SW 1271 (cell line): ENCODE results near the gene DDOST.

Source experiments
- DNase-seq, 2 experiments: peaks; one replicate each; lab custom pipeline; 2025; lab: John Stamatoyannopoulos, UW

DDOST gene

GRCh38 chr1:20660363-20660762 lies 806 bp downstream of the DDOST start:
- no peak for DNase-seq

DNA sequence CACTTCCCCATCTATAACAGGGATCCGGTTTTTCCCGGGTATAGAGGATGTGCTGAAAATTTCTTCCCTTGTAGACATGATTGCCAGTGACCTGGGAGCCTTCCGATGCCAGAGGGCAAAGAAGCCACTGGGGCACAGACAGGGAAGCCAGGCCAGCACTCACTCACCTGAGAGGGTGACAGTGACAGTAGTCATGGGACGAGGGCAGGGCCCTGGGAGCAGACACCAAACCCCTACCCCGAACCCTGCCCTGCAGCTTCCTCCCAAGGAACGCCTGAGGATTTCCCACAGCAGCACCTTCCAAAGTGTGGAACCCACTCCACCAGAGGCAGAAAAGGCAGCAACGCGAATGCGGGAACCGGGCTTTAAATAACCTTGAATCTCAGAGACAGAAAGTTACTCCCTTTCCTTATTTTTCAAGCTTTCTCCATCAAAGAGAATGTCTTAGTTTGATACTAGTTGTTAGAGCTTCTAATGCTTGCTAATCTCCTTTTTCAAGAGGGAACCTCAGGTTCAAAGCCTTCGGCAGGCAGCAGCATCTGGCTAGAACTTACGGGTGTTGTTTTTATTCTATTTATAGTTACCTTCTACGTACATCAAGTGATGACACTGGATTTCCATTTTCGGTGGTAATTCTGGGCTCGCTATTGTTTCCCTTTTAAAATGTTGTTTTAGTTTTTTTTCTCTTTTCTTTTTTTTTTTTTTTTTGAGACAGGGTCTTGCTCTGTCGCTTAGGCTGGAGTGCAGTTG lies 2.8 kb downstream of the DDOST start:
- DNase-seq = no peak

- DNase-seq = no peak
Observed at GRCh38 chr1:20657024-20657423, 4.1 kb downstream of the DDOST start.

GRCh38 chr1:20654104-20654690 lies 7.0 kb downstream of the DDOST start:
- no peak for DNase-seq

GRCh38 chr1:20652300-20652699 lies 8.9 kb downstream of the DDOST start:
- no peak for DNase-seq

- DNase-seq = no peak
Observed at GRCh38 chr1:20648946-20649345, 12.2 kb downstream of the DDOST start.

- DNase-seq = no peak
Observed at GRCh38 chr1:20648438-20648837, 12.7 kb downstream of the DDOST start.

DNA sequence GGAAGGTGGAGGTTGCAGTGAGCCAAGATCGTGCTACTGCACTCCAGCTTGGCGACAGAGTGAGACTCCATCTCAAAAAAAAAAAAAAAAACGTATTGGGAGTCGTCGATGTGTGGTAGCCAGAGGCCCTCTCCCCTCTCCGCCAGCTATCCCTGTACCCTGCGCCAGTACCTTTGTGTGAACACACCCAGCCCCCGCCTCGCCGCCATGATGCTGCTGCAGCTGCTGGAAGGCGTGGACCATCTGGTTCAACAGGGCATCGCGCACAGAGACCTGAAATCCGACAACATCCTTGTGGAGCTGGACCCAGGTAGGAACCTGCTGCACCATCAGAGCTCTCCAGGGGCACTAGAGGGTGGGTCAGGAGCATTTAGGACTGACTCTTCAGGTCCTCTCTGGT lies 15.8 kb downstream of the DDOST start:
- DNase-seq = no peak

DNA sequence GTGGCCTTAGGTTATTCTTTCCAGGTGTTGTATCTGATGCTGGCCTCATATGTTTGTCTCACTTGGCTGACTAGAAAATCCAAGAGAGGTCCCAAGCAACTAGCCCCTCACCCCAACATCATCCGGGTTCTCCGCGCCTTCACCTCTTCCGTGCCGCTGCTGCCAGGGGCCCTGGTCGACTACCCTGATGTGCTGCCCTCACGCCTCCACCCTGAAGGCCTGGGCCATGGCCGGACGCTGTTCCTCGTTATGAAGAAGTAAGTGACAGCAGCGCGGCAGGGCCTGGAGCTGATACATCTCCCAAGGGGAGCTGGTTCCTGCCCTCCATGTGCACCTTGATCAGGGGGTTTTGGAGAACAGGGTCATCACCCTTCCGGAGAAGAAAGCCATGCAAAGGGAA lies 16.8 kb downstream of the DDOST start:
- DNase-seq = no peak

- no peak for DNase-seq
Observed at GRCh38 chr1:20643080-20643479, 18.1 kb downstream of the DDOST start.

GRCh38 chr1:20641975-20642374 lies 19.2 kb downstream of the DDOST start:
- DNase-seq = no peak

DNA sequence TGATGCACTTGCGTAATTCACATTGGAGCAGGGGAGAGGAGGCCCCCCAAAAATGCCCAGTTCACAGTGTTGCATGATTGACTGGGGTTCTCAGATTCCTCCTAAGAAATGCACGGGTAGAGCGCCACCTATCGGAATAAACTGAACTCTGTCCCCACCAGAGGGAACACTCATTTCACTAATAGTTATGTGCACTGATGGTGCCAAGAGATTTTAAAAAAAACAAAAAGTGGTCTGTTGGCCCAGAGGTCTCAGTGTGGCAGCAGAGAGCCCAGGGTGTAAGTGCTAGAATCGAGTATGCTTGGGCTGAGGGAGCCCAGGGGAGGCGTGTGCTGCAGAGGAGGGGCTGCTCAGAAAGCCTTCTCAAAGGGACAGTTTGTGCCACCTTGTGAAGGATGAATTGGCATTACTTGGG lies 21.0 kb downstream of the DDOST start:
- peak in 1 of 2 experiments; percentile 48 for DNase-seq

GRCh38 chr1:20636785-20637347 lies 24.3 kb downstream of the DDOST start:
- no peak for DNase-seq

DNA sequence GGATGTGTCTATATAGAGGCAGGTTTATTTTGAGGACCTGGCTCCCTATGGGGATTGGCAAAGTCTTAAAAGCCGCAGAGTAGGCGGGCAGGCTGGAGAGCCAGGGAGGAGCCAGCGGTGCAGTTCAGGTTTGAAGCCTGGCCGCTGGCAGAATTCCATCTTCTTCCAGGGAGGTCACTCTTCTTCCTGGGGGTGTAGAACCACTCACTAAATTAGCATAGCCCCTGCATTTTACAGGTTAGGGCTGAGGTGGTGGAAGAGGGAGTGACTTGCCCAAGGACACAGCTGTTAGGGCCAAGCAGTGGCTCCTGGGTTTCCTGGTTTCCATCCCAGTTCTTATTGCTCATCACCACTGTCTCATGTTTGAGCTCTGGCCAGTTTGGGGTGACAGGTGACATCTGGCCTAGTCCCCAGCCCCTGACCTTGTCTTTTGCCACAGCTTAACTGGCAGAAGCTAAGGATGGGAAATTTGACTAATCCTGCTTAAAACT lies 26.5 kb downstream of the DDOST start:
- no peak for DNase-seq

DNA sequence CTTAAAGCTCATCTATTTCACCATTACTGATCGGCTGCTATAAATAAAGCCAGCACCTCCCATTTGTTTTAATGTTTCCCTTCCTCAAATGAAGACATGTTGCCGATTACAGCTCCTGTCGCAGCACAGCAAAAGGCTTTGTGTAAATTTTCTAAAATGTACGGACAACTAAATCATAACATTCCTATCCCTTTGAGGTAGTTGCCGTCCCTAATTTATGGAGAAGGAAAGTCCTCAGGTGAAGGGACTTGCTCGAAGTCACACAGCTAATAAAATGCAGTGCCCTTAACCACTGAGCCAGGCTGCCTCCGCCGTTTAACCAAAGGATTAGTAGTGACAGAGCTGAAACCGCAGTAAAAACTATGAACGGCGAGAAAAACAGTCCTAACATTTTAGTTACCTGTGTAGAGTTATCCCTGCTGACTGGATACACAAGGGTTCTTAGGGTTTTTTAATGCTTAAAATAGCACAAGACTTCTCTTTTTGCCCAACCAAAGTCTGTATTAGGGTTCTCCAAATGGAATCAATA lies 27.0 kb downstream of the DDOST start:
- DNase-seq = no peak

DNA sequence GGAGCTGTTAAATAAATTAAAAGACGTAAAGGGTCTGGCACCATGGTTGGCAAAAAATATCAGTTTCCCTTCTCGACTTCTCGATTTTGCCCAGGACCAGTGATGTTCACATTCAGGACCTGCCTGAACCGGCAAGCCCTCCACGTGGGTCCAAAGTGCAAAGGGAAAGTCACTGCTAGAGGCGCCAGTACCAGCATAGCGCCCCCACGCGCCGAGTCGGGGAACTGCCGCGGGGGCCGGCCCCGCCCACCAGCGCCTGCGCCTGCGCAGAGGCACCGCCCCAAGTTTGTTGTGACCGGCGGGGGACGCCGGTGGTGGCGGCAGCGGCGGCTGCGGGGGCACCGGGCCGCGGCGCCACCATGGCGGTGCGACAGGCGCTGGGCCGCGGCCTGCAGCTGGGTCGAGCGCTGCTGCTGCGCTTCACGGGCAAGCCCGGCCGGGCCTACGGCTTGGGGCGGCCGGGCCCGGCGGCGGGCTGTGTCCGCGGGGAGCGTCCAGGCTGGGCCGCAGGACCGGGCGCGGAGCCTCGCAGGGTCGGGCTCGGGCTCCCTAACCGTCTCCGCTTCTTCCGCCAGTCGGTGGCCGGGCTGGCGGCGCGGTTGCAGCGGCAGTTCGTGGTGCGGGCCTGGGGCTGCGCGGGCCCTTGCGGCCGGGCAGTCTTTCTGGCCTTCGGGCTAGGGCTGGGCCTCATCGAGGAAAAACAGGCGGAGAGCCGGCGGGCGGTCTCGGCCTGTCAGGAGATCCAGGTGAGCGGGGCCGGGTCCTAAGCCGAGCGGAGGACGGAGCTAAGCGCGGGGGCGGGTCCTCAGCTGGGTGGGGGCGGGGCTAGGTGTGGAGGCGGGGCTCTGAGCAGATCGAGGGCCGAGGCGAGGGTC lies 27.7 kb downstream of the DDOST start, which contains the start of gene PINK1:
PINK1 (plus strand) TSS at position 269 of the 875 bp plus-strand sequence; CDS start at position 360, 91 bp downstream.
- DNase-seq = peak in 1 of 2 experiments; percentile 49

DNA sequence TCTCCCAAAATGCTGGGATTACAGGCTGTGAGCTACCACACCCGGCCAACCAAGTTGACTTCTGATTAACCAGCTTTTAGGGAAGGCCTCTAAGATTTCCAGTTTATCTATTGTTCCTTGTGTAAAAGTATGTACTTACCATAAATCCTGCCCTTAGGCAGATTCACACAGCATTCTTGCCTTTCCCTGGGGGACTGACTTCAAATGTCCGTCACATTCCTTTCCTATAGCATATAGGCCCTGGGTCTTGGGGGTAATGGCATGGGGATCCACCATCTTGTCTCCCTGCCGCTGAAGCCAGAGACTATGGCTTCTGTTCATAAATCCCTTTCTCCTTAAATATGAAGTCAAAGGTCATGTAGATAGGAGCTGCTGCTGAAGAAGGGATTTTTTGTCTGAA lies 28.8 kb downstream of the DDOST start:
- no peak for DNase-seq

DNA sequence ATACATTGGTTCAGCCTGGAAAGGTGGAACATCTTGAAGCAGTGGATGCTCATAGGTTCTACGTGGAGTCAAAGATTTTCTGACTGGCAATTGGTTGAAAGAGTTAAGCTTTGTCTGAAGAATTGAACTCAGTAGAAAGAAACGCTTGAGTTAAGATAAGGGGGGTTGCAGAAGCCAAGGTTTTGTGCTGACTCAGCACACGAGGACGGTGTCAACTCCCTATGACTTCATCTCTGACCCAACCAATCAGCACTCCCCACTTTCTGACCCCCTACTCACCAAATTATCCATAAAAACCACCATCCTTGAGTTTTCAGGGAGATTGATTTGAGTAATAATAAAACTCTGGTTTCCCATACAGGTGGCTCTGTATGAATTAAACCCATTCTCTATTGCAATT lies 30.4 kb downstream of the DDOST start:
- no peak for DNase-seq

GRCh38 chr1:20626524-20626923 lies 34.6 kb downstream of the DDOST start:
- no peak for DNase-seq

DNA sequence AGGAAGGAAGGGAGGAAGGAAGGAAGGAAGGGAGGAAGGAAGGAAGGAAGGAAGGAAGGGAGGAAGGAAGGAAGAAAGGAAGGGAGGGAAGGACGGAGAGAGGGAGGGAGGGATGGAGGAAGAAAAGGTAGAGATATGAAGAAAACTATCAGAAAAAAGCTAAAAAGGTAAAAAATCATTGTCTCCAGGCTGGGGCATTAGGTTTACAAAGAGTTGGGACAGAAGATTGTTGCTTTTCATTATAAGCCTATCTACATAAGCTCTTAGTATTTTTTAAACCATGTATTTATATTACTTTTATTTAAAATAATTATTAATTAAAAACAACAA lies 35.1 kb downstream of the DDOST start:
- DNase-seq = no peak

DNA sequence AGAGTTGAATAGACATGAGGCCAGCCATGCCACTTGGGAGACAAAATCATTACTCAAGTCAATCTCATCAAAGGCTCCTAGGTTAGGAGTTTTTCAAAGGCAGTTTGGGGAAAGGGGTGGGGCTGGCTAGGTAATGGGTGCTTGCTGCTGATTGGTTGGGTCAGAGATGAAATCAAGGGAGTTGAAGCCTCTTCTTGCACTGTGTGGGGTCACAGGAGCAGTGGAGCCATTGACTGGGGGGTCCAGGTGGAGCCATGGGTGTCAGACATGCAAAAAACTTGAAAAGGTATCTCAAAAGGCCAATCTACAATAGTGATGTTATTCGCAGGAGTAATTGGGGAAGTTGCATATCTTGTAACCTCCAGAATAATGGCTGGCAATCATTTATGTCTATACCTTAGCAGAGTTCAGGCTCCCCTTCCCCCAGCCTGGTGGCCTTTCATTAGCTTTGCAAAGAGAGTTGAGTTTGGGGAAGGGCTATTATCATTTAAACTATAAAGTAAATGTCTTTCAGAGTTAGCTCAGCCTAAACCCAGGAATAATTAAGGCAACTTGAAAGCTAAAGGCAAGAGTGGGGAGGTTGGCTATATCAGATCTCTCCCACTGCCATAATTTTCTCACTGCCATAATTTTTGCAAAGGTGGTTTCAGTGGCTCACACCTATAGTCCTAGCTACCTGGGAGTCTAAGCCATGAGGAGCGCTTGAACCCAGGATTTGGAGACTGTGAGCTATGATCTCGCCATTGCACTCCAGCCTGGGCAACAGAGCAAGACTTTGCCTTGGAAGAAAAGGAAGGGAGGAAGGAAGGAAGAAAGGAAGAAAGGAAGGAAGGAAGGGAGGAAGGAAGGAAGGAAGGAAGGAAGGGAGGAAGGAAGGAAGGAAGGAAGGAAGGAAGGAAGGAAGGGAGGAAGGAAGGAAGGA lies 35.7 kb downstream of the DDOST start:
- DNase-seq = no peak
